GM21717 (cell line): ENCODE results near the gene GABRA5.

Experiments used
- ATAC-seq: cut with Tn5 transposase; IDR thresholded peaks from one replicate; pipeline ENCODE4 v1.9.1; 2021; ENCODE audit warnings: mild to moderate bottlenecking, moderate library complexity; ENCODE audit not compliant: unreplicated experiment

GABRA5 gene

GRCh38 chr15:26921433-26921832, 54.6 kb downstream of the GABRA5 start:
- no peak for ATAC-seq

DNA sequence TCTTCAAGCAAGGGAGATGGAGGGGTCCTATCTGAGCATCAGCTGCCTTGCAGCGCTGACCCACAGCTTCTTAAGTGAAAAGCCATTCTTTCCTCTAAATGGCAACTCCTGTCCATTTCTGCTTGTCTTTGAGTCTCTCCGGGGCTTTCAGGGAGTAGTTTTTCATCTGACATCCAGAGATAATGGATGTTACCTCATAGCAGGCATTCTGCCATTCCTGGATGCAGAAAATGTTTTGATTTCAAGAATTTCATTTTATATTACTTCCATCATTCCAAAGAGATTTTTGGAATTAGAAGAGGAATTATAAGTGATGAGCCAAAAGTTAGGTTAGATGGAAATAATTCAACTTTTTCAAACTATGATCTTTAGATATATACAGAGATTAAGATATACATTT, 59.2 kb downstream of the GABRA5 start:
- no peak for ATAC-seq

- ATAC-seq: no peak
Observed at GRCh38 chr15:26928051-26928450, 61.2 kb downstream of the GABRA5 start.

GRCh38 chr15:26929588-26929987, 62.7 kb downstream of the GABRA5 start:
- ATAC-seq: no peak

- no peak for ATAC-seq
Observed at GRCh38 chr15:26934848-26935247, 68.0 kb downstream of the GABRA5 start.

- no peak for ATAC-seq
Observed at GRCh38 chr15:26935322-26935721, 68.5 kb downstream of the GABRA5 start.

DNA sequence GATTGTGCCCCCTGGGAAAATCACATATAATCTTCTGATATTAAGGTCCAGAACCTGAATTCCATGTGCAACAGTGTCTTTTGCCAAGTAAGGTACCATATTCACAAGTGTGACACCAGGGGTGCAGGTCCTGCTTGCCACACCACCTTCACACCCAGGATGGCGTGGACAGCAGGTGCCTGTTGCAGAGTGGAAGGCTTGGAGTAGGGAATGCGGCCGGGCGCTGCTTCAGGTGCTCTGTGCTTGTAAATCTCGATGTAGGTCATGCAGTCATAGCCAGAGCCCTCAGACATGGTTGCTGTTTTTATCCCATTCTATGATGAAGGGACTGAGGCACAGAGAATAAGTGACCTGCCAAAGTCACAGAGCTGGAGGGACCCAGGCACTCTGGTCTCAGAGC, 69.6 kb downstream of the GABRA5 start:
- ATAC-seq: no peak

- no peak for ATAC-seq
Observed at GRCh38 chr15:26937134-26937533, 70.3 kb downstream of the GABRA5 start.

GRCh38 chr15:26939398-26939797, 72.5 kb downstream of the GABRA5 start:
- ATAC-seq: no peak

DNA sequence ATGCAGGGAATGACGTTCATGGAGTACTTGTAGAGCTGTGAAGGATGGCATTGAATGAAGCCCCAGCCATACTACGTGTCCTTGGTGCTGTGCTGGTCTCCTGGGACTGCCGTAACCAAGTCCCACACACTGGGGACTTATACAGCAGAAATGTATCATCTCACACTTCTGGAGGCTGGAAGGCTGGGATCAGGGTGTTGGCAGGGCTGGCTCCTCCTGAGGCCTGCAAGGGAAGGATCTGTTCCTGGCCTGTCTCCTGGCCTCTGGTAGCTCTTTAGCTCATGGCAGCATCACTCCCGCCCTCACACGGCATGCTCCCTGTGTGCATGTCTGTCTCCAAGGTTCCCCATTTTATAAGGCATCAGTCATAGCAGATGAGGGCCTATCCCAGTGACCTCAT, 74.6 kb downstream of the GABRA5 start:
- ATAC-seq: no peak

DNA sequence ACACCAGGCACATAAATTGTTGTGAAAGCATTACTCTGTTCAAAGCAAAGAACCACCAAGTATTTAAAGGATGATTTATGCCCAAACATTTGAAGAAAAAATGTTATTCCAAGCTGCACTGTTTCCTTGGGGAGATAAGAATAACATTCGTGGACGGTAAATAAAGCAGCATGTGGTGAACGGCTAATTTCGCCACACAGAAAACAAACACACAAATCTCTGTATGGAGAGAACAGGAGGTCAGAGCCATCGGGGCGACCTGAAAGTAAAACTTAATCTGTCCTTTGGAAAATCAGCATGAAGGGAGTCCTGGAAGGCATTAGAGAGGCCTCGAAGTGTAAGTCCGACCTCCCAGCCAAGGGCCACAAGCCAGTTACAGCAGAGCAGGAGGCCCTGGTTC, 77.0 kb downstream of the GABRA5 start:
- no peak for ATAC-seq

GRCh38 chr15:26945046-26945445, 78.2 kb downstream of the GABRA5 start:
- no peak for ATAC-seq

DNA sequence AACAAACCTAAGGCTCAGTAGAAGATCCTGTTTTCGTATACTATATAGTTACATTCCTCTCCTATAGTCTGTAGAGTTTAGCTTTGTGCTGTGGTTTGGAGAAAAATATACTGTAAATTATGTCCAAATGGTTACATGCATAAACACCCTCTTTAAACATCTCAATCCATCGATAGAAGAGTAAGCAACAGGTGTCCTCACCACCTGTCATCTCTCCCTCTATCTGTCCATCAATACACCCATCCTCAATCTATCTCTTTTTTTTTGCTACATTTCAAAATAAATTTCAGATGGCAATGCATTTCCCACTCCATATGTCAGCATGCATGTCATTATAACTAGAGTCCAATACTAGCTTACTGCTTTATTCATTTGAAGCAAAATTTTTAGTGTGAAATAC, 83.1 kb downstream of the GABRA5 start:
- no peak for ATAC-seq

DNA sequence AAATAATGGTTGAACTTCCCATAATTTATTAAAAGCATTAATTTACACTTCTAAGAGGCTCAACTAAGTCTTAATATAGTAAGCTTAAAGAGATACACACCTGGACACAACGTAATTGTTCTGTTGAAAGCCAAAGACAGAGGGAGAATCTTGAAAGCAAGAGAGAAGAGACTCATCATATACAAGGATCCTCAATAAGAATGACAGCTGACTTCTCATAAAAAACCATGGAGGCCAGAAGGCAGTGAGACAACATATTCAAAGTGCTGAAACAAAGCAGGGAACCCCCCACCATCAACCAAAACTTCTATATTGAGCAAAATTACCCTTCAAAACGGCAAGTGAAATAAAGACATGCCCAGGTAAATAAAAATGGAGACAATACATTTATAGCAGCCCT, 87.5 kb downstream of the GABRA5 start:
- ATAC-seq: no peak

- ATAC-seq: no peak
Observed at GRCh38 chr15:26967719-26968269, 100.9 kb downstream of the GABRA5 start.

DNA sequence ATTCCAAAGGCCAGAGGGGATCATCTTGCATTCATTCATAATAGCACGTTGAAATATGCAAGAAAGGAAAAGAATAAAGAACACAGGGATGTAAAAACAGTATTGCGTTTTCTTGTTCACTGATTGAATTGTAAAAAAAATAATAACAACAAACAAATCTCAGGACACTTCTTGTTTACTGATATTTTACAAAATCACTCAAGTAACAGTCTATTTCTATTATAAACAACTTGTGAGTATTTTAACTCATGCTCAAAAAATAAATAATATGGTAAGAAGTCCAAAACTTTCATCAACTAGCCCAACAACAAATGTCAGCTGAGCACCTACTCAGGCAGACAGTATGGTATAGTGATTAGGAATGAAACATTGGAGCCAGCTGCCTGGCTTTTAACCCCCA, 101.9 kb downstream of the GABRA5 start:
- ATAC-seq: no peak

DNA sequence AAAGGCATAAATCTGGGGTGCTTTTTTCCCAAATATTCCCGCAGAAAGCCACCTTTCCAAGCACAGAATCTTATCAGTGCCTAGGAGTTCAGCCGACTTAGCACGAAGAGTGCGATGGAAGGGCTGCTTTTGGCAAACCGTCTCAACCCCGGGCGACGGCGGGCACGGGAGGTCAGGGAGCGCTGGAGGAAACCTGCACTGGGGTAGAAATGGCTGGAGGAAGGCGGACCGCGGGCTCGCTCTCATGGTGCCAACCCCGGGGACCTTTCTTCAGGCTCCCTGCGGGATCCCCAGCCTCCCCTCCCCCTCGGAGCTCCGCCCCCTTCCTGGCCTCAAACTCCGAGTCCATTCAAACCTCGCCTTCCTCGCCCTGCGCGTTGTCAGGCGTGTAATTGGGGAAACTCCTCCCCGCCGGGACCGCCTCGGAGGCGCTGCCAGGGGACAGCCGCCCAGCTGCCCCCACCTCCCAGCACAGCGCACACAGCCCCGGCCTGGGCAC, 103.9 kb downstream of the GABRA5 start, which contains the start of gene GABRG3:
Gene GABRG3, plus strand, starts transcription at position 470 of the 499 bp plus-strand sequence.
- ATAC-seq: no peak

- no peak for ATAC-seq
Observed at GRCh38 chr15:26971271-26972018, 104.6 kb downstream of the GABRA5 start.

DNA sequence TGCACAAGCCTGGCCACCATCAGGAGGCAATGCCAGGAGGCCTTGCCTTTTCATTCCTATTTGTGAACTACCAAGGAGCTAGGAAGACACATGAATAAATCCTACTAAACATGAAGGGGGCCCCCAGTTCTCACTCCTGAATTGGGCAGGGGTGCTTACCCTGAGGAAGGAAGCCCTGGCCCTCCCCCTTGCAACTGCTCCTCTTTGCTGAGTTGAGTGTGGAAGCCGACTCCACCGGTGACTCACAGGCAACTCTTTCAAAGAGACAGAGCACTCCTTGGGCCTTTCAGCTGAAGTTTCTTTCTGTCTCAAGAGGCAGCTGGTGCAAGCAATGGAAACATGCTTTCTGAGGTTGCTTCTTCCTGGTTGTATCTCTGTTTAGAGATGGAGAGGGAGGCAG, 105.8 kb downstream of the GABRA5 start:
- no peak for ATAC-seq

DNA sequence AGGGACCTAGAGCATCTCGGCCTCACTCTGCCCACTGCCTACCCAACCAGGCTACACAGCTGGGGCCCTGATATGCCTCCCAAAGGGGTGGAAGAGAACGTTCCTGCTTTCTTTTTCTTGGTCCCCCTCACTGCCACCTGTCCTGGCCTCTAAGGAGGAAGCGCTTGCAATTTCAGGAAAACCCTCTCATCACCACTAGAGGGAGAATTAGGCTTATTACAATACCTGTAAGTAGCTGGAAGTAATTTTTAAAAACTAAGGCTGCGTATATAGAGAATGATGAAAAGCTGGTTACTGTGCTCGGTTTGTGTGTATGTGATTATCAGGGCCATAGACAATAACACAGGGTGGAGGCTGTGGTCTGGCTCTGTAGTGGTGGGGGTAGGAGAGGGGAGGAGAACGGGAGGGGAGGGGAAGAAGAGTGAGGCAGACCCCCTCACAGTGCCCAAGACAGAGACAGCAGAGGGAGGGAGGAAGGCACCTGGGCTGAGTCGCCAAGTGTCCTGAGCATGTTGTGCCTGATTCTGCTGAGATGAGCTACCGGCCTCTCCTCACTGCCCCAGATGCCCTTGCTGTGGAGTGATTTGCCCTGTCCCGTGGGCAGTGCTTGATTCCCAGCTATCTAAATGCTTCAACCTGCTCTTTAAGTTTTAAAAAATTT, 107.4 kb downstream of the GABRA5 start:
- no peak for ATAC-seq

DNA sequence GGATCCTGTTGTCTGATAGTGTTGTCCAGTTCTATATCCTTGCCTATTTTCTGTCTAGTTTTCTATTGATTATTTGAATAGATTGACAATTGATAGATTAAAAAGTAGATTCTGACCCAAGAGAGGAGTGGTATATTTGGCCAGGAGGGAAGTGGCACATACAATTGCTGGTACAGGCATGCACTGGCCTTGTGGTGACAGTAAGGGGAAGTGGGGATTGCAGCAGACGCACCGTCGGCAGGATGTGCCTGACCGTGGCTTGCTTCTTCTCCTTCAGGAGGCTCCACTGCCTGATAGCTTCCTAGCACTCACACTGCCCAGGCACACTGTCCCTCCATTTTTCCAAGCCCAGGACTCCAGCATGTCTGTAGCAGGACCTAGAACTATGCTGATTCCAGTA, 114.6 kb downstream of the GABRA5 start:
- no peak for ATAC-seq

GRCh38 chr15:26983822-26984221, 117.0 kb downstream of the GABRA5 start:
- no peak for ATAC-seq
